DOHH2 (cell line): ENCODE data around the gene TMEM250.

Experiments
- H3F3A ChIP-seq: fragments of 200-600 bp; sonication (generic), shearing (Covaris generic); 2 replicates; pipeline ENCODE4 v1.6.0; 2016; ENCODE audit warnings: antibody characterized with exemption, mild to moderate bottlenecking; ENCODE audit not compliant: control insufficient read depth, insufficient read depth
- H3K27ac ChIP-seq: fragments of 200-600 bp; sonication (generic); 2 replicates; pipeline ENCODE4 v1.5.1; 2014; ENCODE audit warnings: low read depth, mild to moderate bottlenecking, low read length, moderate library complexity
- H3K27me3 ChIP-seq: fragments of 200-600 bp; sonication (generic); 2 replicates; pipeline ENCODE4 v1.6.1; 2014; ENCODE audit warnings: mild to moderate bottlenecking, low read length, mixed read lengths; ENCODE audit not compliant: control insufficient read depth
- H3K36me3 ChIP-seq: fragments of 200-600 bp; sonication (generic); 2 replicates; pipeline ENCODE4 v1.6.1; 2014; ENCODE audit warnings: mild to moderate bottlenecking, low read length, moderate library complexity, mixed read lengths; ENCODE audit not compliant: control insufficient read depth
- H3K4me1 ChIP-seq: fragments of 200-600 bp; sonication (generic); 2 replicates; pipeline ENCODE4 v1.6.1; 2014; ENCODE audit warnings: mild to moderate bottlenecking, low read length, mixed read lengths; ENCODE audit not compliant: control insufficient read depth
- H3K4me2 ChIP-seq: fragments of 200-600 bp; sonication (generic); 2 replicates; pipeline ENCODE4 v1.6.0; 2014; ENCODE audit warnings: mild to moderate bottlenecking, low read length, moderate library complexity
- H3K4me3 ChIP-seq: fragments of 200-600 bp; sonication (generic); 2 replicates; pipeline ENCODE4 v1.5.1; 2014; ENCODE audit warnings: mild to moderate bottlenecking, low read length, mixed read lengths
- H3K79me2 ChIP-seq: fragments of 200-600 bp; sonication (generic); 2 replicates; pipeline ENCODE4 v1.6.1; 2014; ENCODE audit warnings: mild to moderate bottlenecking, low read length, mixed read lengths; ENCODE audit not compliant: control insufficient read depth
- H3K9me2 ChIP-seq: fragments of 200-600 bp; sonication (generic); replicated peaks from 2 replicates; pipeline ENCODE4 v1.6.1; 2014; ENCODE audit warnings: mild to moderate bottlenecking, low read length, mixed read lengths; ENCODE audit not compliant: control insufficient read depth
- H3K9me3 ChIP-seq: fragments of 200-600 bp; sonication (generic); 2 replicates; pipeline ENCODE4 v1.6.1; 2014; ENCODE audit warnings: antibody characterized with exemption, low read length, mixed read lengths; ENCODE audit not compliant: control insufficient read depth, insufficient read depth
- H4K20me1 ChIP-seq: fragments of 200-600 bp; sonication (generic); 2 replicates; pipeline ENCODE4 v1.6.0; 2014; ENCODE audit warnings: low read depth, mild to moderate bottlenecking, antibody characterized with exemption, low read length, moderate library complexity; ENCODE audit not compliant: control insufficient read depth, insufficient read depth
- CTCF ChIP-seq: fragments of 200-600 bp; sonication (generic); IDR thresholded peaks from one replicate; pipeline ENCODE4 v1.5.1; 2014; ENCODE audit warnings: antibody characterized with exemption, mild to moderate bottlenecking, low read depth, low read length; ENCODE audit not compliant: poor library complexity, severe bottlenecking
- EZH2phosphoT487 ChIP-seq: fragments of 200-600 bp; sonication (generic); IDR thresholded peaks from 2 replicates; pipeline ENCODE4 v1.6.1; 2017; ENCODE audit warnings: borderline replicate concordance, mild to moderate bottlenecking, antibody characterized with exemption, low read length, moderate library complexity, mixed read lengths

The TMEM250 gene

GRCh38 chr9:136149337-136149736, 30.7 kb upstream of the TMEM250 start:
- Histone ChIP-seq H4K20me1 (no peaks in the 10 kb centered on the region), H3K4me2 (no peak overlapping the region), H3K27ac (no peak overlapping the region), H3K9me2 (no peaks in the 10 kb centered on the region), H3K9me3 (no peaks in the 10 kb centered on the region; the same call in 1 of the 2 replicates), H3K36me3 (no peaks in the 10 kb centered on the region), H3K27me3 (no peaks in the 10 kb centered on the region), H3K4me3 (no peak overlapping the region), H3K4me1 (peaks cover 3% of the 10 kb centered on the region; the same call in 1 of the 2 replicates), H3F3A (no peaks in the 10 kb centered on the region), H3K79me2 (no peaks in the 10 kb centered on the region)
- TF ChIP-seq CTCF: no peak
- no peak for TF ChIP-seq EZH2phosphoT487

DNA sequence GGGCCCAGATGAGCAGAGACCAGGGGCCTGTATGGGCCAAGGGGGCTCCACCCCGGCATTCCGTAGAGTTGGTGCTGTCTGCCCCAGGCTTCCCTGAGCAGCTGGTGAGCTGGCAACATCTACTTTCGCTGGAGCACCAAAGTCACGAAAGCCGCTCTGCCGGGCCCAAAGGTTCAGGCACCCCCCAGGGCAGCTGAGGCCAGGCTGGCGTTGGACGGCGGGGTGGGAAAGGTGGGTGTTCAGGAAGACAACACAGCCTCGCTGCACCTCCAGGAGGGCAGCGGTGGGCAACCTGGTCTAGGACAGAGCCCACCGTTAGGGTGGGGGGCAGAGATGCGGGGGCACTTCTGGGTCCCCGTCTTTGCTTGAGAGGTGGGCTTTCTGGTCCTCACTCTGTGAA, 30.1 kb upstream of the TMEM250 start:
- Histone ChIP-seq H3K79me2 (no peaks in the 10 kb centered on the region), H3K9me2 (no peaks in the 10 kb centered on the region), H3K27ac (no peak overlapping the region), H3K4me1 (peaks cover 3% of the 10 kb centered on the region; the same call in 1 of the 2 replicates), H3K4me2 (no peak overlapping the region), H3K9me3 (no peaks in the 10 kb centered on the region; the same call in 1 of the 2 replicates), H3K36me3 (no peaks in the 10 kb centered on the region), H3K4me3 (no peak overlapping the region), H3F3A (no peaks in the 10 kb centered on the region), H3K27me3 (no peaks in the 10 kb centered on the region), H4K20me1 (no peaks in the 10 kb centered on the region)
- TF ChIP-seq EZH2phosphoT487: no peak
- TF ChIP-seq CTCF: no peak

- Histone ChIP-seq H3K36me3 (no peaks in the 10 kb centered on the region), H3K4me2 (no peak overlapping the region), H3K27me3 (no peaks in the 10 kb centered on the region), H3K79me2 (no peaks in the 10 kb centered on the region), H4K20me1 (no peaks in the 10 kb centered on the region), H3F3A (no peaks in the 10 kb centered on the region), H3K4me1 (peaks cover 3% of the 10 kb centered on the region; the same call in 1 of the 2 replicates), H3K9me3 (no peaks in the 10 kb centered on the region; the same call in 1 of the 2 replicates), H3K9me2 (no peaks in the 10 kb centered on the region), H3K27ac (no peak overlapping the region), H3K4me3 (no peak overlapping the region)
- TF ChIP-seq CTCF: no peak
- no peak for TF ChIP-seq EZH2phosphoT487
These were observed 29.4 kb upstream of the TMEM250 start for GRCh38 chr9:136147890-136148714.
